ENCODE measurements around the gene DIS3L2.
"Not testable (repeated sequence)": the region's sequence is repeated elsewhere in the genome, so short reads cannot be mapped to it uniquely, and the experiment has no call there.

The DIS3L2 gene

GRCh38 chr2:232306741-232307305, 345.3 kb downstream of the DIS3L2 start:
- no peak for DNase-seq

GRCh38 chr2:232307854-232308253, 346.3 kb downstream of the DIS3L2 start:
- DNase-seq, result no peak

GRCh38 chr2:232308986-232309385, 347.5 kb downstream of the DIS3L2 start:
- no peak for DNase-seq

- DNase-seq, result no peak
Observed at GRCh38 chr2:232309592-232309991, 348.1 kb downstream of the DIS3L2 start.

GRCh38 chr2:232310121-232310520, 348.6 kb downstream of the DIS3L2 start:
- DNase-seq, result no peak

GRCh38 chr2:232310696-232311095, 349.2 kb downstream of the DIS3L2 start:
- DNase-seq, result no peak

- DNase-seq, result not testable (repeated sequence)
Observed at GRCh38 chr2:232313645-232314044, 352.1 kb downstream of the DIS3L2 start.

GRCh38 chr2:232315049-232315922, 353.8 kb downstream of the DIS3L2 start:
- DNase-seq, result peak; percentile 60 to 92

GRCh38 chr2:232315923-232316299, 354.4 kb downstream of the DIS3L2 start:
- no peak for DNase-seq

GRCh38 chr2:232316461-232317330, 355.2 kb downstream of the DIS3L2 start:
- no peak for DNase-seq

GRCh38 chr2:232318169-232318855, 356.8 kb downstream of the DIS3L2 start:
- no peak for DNase-seq

GRCh38 chr2:232319067-232319802, 357.7 kb downstream of the DIS3L2 start:
- DNase-seq, result no peak

- DNase-seq, result no peak
Observed at GRCh38 chr2:232319803-232320442, 358.4 kb downstream of the DIS3L2 start.

GRCh38 chr2:232320443-232320803, 358.9 kb downstream of the DIS3L2 start:
- no peak for DNase-seq

- no peak for DNase-seq
Observed at GRCh38 chr2:232321156-232321816, 359.8 kb downstream of the DIS3L2 start.

- DNase-seq, result no peak
Observed at GRCh38 chr2:232321817-232322559, 360.5 kb downstream of the DIS3L2 start.

GRCh38 chr2:232322560-232323327, 361.2 kb downstream of the DIS3L2 start:
- no peak for DNase-seq

GRCh38 chr2:232323328-232323650, 361.8 kb downstream of the DIS3L2 start:
- DNase-seq, result no peak

- DNase-seq, result not testable (repeated sequence)
Observed at GRCh38 chr2:232323967-232324366, 362.5 kb downstream of the DIS3L2 start.

GRCh38 chr2:232324778-232325177, 363.3 kb downstream of the DIS3L2 start:
- DNase-seq, result no peak
